SK-N-SH (cell line): ENCODE results near the gene MXD3. TPM values are rescaled to one million over a fixed set of nuclear protein-coding genes. Genes with fewer than 3 reads are reported as not detected.

Experiments
- CTCF ChIA-PET: fragments of 300-600, 350-600 bp; formaldehyde crosslinking; extraction: SDS; loops from one replicate; lab custom pipeline; 2021; lab: Yijun Ruan, JAX
- POLR2A ChIA-PET: fragments of 350-600 bp; sonication (Branson Sonifier 250); formaldehyde crosslinking; extraction: SDS; loops from one replicate; lab custom pipeline; 2020; ENCODE audit warnings: antibody characterized with exemption, inconsistent platforms; lab: Yijun Ruan, JAX
- DNase-seq: peaks from one replicate; pipeline ENCODE4 v3.0.0; 2012
- H2AFZ ChIP-seq: fragments of 200-600 bp; sonication (generic); 2 replicates; pipeline ENCODE4 v1.8.1; 2016; ENCODE audit warnings: antibody characterized with exemption, mild to moderate bottlenecking, low read depth
- H3F3A ChIP-seq: fragments of 200-600 bp; sonication (generic); replicated peaks from 2 replicates; pipeline ENCODE3; 2016; ENCODE audit warnings: antibody characterized with exemption, mild to moderate bottlenecking; ENCODE audit not compliant: insufficient read depth
- H3K27ac ChIP-seq, 2 experiments: fragments of 200-500 bp in 1 of 2; fragments of 200-600 bp in 1 of 2; sonication (Bioruptor generic) in 1 of 2; sonication (generic), shearing (Covaris generic) in 1 of 2; 2 replicates each; pipeline versions ENCODE4 v1.5.1 to v1.6.1; 2014 to 2016; ENCODE audit warnings: low read depth in 2 of 2, inconsistent platforms in 1 of 2, low read length in 1 of 2, mild to moderate bottlenecking in 1 of 2, mixed read lengths in 1 of 2
- H3K27me3 ChIP-seq: fragments of 200-600 bp; sonication (generic), shearing (Covaris generic); 2 replicates; pipeline ENCODE4 v1.6.1; 2016; ENCODE audit warnings: mixed run types; ENCODE audit not compliant: insufficient read depth
- H3K36me3 ChIP-seq, 2 experiments: fragments of 200-500 bp in 1 of 2; fragments of 200-600 bp in 1 of 2; sonication (Bioruptor generic) in 1 of 2; sonication (generic) in 1 of 2; replicated peaks in 1 of 2; 2 replicates each; pipeline versions ENCODE3 to v1.5.1; 2014 to 2016; ENCODE audit warnings: low read length in 1 of 2, mild to moderate bottlenecking in 1 of 2; ENCODE audit not compliant: insufficient read depth in 2 of 2, control insufficient read depth in 1 of 2
- H3K4me1 ChIP-seq, 2 experiments: fragments of 200-500 bp in 1 of 2; fragments of 200-600 bp in 1 of 2; sonication (Bioruptor generic) in 1 of 2; sonication (generic), shearing (Covaris generic) in 1 of 2; 2 replicates each; pipeline versions ENCODE4 v1.5.1 to v1.6.1; 2014 to 2016; ENCODE audit warnings: low read depth in 1 of 2, low read length in 1 of 2, mixed run types in 1 of 2; ENCODE audit not compliant: insufficient read depth in 2 of 2, control insufficient read depth in 1 of 2
- H3K4me2 ChIP-seq: fragments of 200-600 bp; sonication (generic), shearing (Covaris generic); 2 replicates; pipeline ENCODE4 v1.6.1; 2017; ENCODE audit warnings: mixed run types
- H3K4me3 ChIP-seq, 2 experiments: fragments of 200-500 bp in 1 of 2; fragments of 200-600 bp in 1 of 2; sonication (Bioruptor generic) in 1 of 2; sonication (generic), shearing (Covaris generic) in 1 of 2; 2 replicates each; pipeline versions ENCODE4 v1.5.1 to v1.8.1; 2014 to 2016; ENCODE audit warnings: low read depth in 2 of 2, inconsistent platforms in 1 of 2, low read length in 1 of 2, mild to moderate bottlenecking in 1 of 2, mixed read lengths in 1 of 2, moderate library complexity in 1 of 2
- H3K79me2 ChIP-seq: fragments of 200-600 bp; sonication (generic); 2 replicates; pipeline ENCODE4 v1.8.1; 2017; ENCODE audit warnings: mild to moderate bottlenecking; ENCODE audit not compliant: insufficient read depth
- H3K9ac ChIP-seq: fragments of 200-600 bp; sonication (generic); 2 replicates; pipeline ENCODE4 v1.6.1; 2017; ENCODE audit warnings: mixed run types
- H3K9me2 ChIP-seq: fragments of 200-600 bp; sonication (generic); 2 replicates; pipeline ENCODE4 v1.6.1; 2017; ENCODE audit warnings: mixed run types
- H3K9me3 ChIP-seq: fragments of 200-600 bp; sonication (generic); 2 replicates; pipeline ENCODE4 v1.6.1; 2017; ENCODE audit warnings: mixed run types, mild to moderate bottlenecking, moderate library complexity
- H4K20me1 ChIP-seq: fragments of 200-600 bp; sonication (generic); 2 replicates; pipeline ENCODE4 v1.6.1; 2017; ENCODE audit warnings: mild to moderate bottlenecking, mixed run types; ENCODE audit not compliant: insufficient read depth
- CTCF ChIP-seq: fragments of 200-600 bp; sonication (generic); IDR thresholded peaks from 2 replicates; pipeline ENCODE4 v1.6.1; 2017; ENCODE audit warnings: antibody characterized with exemption, mild to moderate bottlenecking, moderate library complexity
- EP300 ChIP-seq, 2 experiments: IDR thresholded peaks; 2 replicates each; pipeline versions ENCODE4 v1.4.0 to v1.6.1; 2012; ENCODE audit warnings: borderline replicate concordance in 1 of 2, low read depth in 1 of 2, low read length in 1 of 2
- EZH2phosphoT487 ChIP-seq: fragments of 200-600 bp; sonication (generic); IDR thresholded peaks from 2 replicates; pipeline ENCODE4 v1.6.1; 2017; ENCODE audit warnings: low read depth, mixed run types, mild to moderate bottlenecking, antibody characterized with exemption, moderate library complexity, borderline replicate concordance
- FOSL2 ChIP-seq: IDR thresholded peaks from 2 replicates; pipeline ENCODE4 v1.4.0; 2012; ENCODE audit warnings: low read depth, mild to moderate bottlenecking, moderate library complexity, borderline replicate concordance
- FOXJ3 ChIP-seq: sonication (generic); formaldehyde crosslinking; IDR thresholded peaks from 2 replicates; pipeline ENCODE4 v1.5.1; 2020; ENCODE audit warnings: mild to moderate bottlenecking, missing genetic modification reagents
- FOXM1 ChIP-seq: IDR thresholded peaks from 2 replicates; pipeline ENCODE4 v1.4.0; 2012; ENCODE audit warnings: low read depth, mild to moderate bottlenecking
- GATA2 ChIP-seq: sonication (generic); formaldehyde crosslinking; IDR thresholded peaks from 2 replicates; pipeline ENCODE4 v1.5.0; 2020; ENCODE audit warnings: mild to moderate bottlenecking, missing genetic modification reagents
- JUND ChIP-seq: IDR thresholded peaks from 2 replicates; pipeline ENCODE4 v1.4.0; 2012
- MAX ChIP-seq: IDR thresholded peaks from 2 replicates; pipeline ENCODE4 v1.4.0; 2012; ENCODE audit warnings: low read depth
- MEF2A ChIP-seq: IDR thresholded peaks from 2 replicates; pipeline ENCODE4 v1.4.0; 2012; ENCODE audit warnings: low read depth, borderline replicate concordance
- NFIC ChIP-seq: IDR thresholded peaks from 2 replicates; pipeline ENCODE4 v1.4.0; 2012; ENCODE audit warnings: borderline replicate concordance
- PBX3 ChIP-seq: IDR thresholded peaks from 2 replicates; pipeline ENCODE4; 2012
- POLR2AphosphoS5 ChIP-seq: IDR thresholded peaks from 2 replicates; pipeline ENCODE4 v1.6.1; 2012; ENCODE audit warnings: low read depth, low read length
- RCOR1 ChIP-seq: fragments of 150-350 bp; IDR thresholded peaks from 2 replicates; pipeline ENCODE4 v1.6.1; 2017; ENCODE audit warnings: antibody characterized with exemption, low read length
- RFX5 ChIP-seq: IDR thresholded peaks from 2 replicates; pipeline ENCODE4 v1.6.1; 2012; ENCODE audit warnings: mild to moderate bottlenecking, improper control_type of control experiment, low read length
- RXRA ChIP-seq: IDR thresholded peaks from 2 replicates; pipeline ENCODE4 v1.4.0; 2012; ENCODE audit warnings: low read depth, mild to moderate bottlenecking, borderline replicate concordance
- SIN3A ChIP-seq: IDR thresholded peaks from 2 replicates; pipeline ENCODE4 v1.6.1; 2012; ENCODE audit warnings: low read depth, mild to moderate bottlenecking, low read length, moderate library complexity, borderline replicate concordance
- YY1 ChIP-seq: IDR thresholded peaks from 2 replicates; pipeline ENCODE4 v1.4.0; 2012; ENCODE audit warnings: low read depth, mild to moderate bottlenecking
- ZBTB33 ChIP-seq: IDR thresholded peaks from 2 replicates; pipeline ENCODE4 v1.4.0; 2012; ENCODE audit warnings: low read depth, borderline replicate concordance
- WGBS: methylation state at CpG from one replicate; pipeline ENCODE4 v1.1.6; 2017; ENCODE audit warnings: low lambda C conversion rate; 5-methylcytosine and 5-hydroxymethylcytosine counted together
- polyA plus RNA-seq, 3 experiments: library from polyadenylated mRNA; depleted of rRNA; stranded (reverse); fragments of >200 nt; gene quantifications; 2 replicates each; pipeline ENCODE4 v1.2.3, GENCODE V29; 2012

MXD3 gene
- polyA plus RNA-seq, 1 of the 3 experiments (the other 2 are of a cell fraction): 22.6 TPM

- no peak overlapping the region for H3K27ac ChIP-seq
- no peak overlapping the region for H3K4me3 ChIP-seq
- H2AFZ ChIP-seq: no peak overlapping the region
- no peaks in the 10 kb centered on the region for H3K27me3 ChIP-seq
- no peaks in the 10 kb centered on the region for H3K9me3 ChIP-seq
- no peak for TF ChIP-seq FOXM1
- no peak for TF ChIP-seq ZBTB33
- no peak for TF ChIP-seq YY1
- no peak for TF ChIP-seq RCOR1
- no peak for TF ChIP-seq SIN3A
- no peak for DNase-seq
- H3K36me3 ChIP-seq: peaks cover 0 to 55% of the 10 kb centered on the region in 2 experiments
- ChIA-PET CTCF (interaction anchor here (5.8 kb wide), 1 partner anchor 12 kb away, joined by 31 read pairs; no protein-coding TSS in a partner anchor), POLR2A (interaction anchor here (0.8 kb wide), 1 partner anchor 29 kb away, joined by 3 read pairs; no protein-coding TSS in a partner anchor)
- no peaks in the 10 kb centered on the region; the same call in 1 of the 2 replicates for H3K79me2 ChIP-seq
- no peaks in the 10 kb centered on the region for H3F3A ChIP-seq
- no peaks in the 10 kb centered on the region for H3K9me2 ChIP-seq
- WGBS: 100% methylated on average over 4 of the region's 6 CpGs
- no peak overlapping the region for H3K9ac ChIP-seq
- H4K20me1 ChIP-seq: 0 out of 2 replicates have a peak, but pooled peaks cover 8% of the 10 kb centered on the region
- H3K4me2 ChIP-seq: no peak overlapping the region
- peaks cover 0 to 7% of the 10 kb centered on the region in 2 experiments; a peak in 1 of 4 replicates for H3K4me1 ChIP-seq
Measured at GRCh38 chr5:177329883-177330282, 18.2 kb upstream of the MXD3 start.

- 91% methylated on average over 19 of the region's 19 CpGs for WGBS
- Histone ChIP-seq H2AFZ (no peak overlapping the region), H3K9me2 (no peaks in the 10 kb centered on the region), H3K4me1 (peaks cover 0 to 7% of the 10 kb centered on the region in 2 experiments; a peak in 1 of 4 replicates), H3K9me3 (no peaks in the 10 kb centered on the region), H3F3A (no peaks in the 10 kb centered on the region), H3K4me3 (no peak overlapping the region), H3K4me2 (no peak overlapping the region), H3K79me2 (no peaks in the 10 kb centered on the region; the same call in 1 of the 2 replicates), H3K36me3 (peaks cover 0 to 43% of the 10 kb centered on the region in 2 experiments), H3K27ac (no peak overlapping the region), H3K27me3 (no peaks in the 10 kb centered on the region), H3K9ac (no peak overlapping the region), H4K20me1 (0 out of 2 replicates have a peak, but pooled peaks cover 8% of the 10 kb centered on the region)
- POLR2A ChIA-PET: no interaction called here
- DNase-seq: no peak
- CTCF ChIA-PET: interaction anchor here (0.8 to 5.8 kb wide), 3 partner anchors 11 to 172 kb away, joined by 3 to 31 read pairs (median 4); no protein-coding TSS in a partner anchor
- no peak for TF ChIP-seq EZH2phosphoT487
- no peak for TF ChIP-seq RXRA
- TF ChIP-seq RFX5: no peak
- TF ChIP-seq MAX: no peak
- no peak for TF ChIP-seq CTCF
- no peak for TF ChIP-seq JUND
- no peak for TF ChIP-seq FOSL2
- TF ChIP-seq EP300 (IDR thresholded peaks at IDR 0.05; ENCODE audit: borderline replicate concordance in 1 of 2, low read depth in 1 of 2, low read length in 1 of 2): no peak
- TF ChIP-seq GATA2: no peak
- TF ChIP-seq FOXJ3 (CRISPR knock-in tag): no peak
- TF ChIP-seq MEF2A: no peak
- TF ChIP-seq ZBTB33: no peak
- no peak for TF ChIP-seq POLR2AphosphoS5
- TF ChIP-seq NFIC: no peak
- TF ChIP-seq RCOR1: no peak
- TF ChIP-seq PBX3: no peak
Measured at GRCh38 chr5:177328545-177329231, 17.0 kb upstream of the MXD3 start.
